ENCODE results near the gene ABLIM2. TPM values are rescaled to one million over a fixed set of nuclear protein-coding genes. Genes with fewer than 3 reads are reported as not detected.

ABLIM2 gene
- total and polyA plus RNA-seq, 2 of the 4 experiments (the other 2 are of a cell fraction): under 0.01 to 0.10 TPM

GRCh38 chr4:7943211-7943610, 215.4 kb downstream of the ABLIM2 start:
- no peak overlapping the region for H2BK120ac ChIP-seq (ENCODE audit: low read depth, low read length)
- intact Hi-C loops (cut with micrococcal nuclease) (no loop called here), in situ Hi-C loops (cut with MboI; ENCODE audit: low sequenced_read_pairs) (no loop called here), dilution Hi-C loops (cut with HindIII; ENCODE audit: low sequenced_read_pairs, unreplicated experiment) (no loop called here)
- peaks cover 4% of the 10 kb centered on the region for H4K20me1 ChIP-seq (ENCODE audit: insufficient read depth, low read length)
- ChIA-PET CTCF (no interaction called here), POLR2A (ENCODE audit: unreplicated experiment) (interaction anchor here (0.7 kb wide), 1 partner anchor 1023 kb away, joined by 3 read pairs; no protein-coding TSS in a partner anchor)
- no peak overlapping the region for H4K8ac ChIP-seq (ENCODE audit: low read depth in 2 of 2, low read length in 2 of 2)
- no peak overlapping the region for H2AK5ac ChIP-seq (ENCODE audit: low read depth, low read length)
- H3K14ac ChIP-seq (replicated peaks; ENCODE audit: low read depth, low read length): no peak overlapping the region
- no CpG with 5 or more reads among the region's 8 CpGs for whole genome bisulfite sequencing, 2 experiments (ENCODE audit: extremely low coverage in 2 of 2, insufficient read length in 1 of 2)
- DNase-seq: no peak
- H4K5ac ChIP-seq (ENCODE audit: low read depth, low read length): no peak overlapping the region
- no peak overlapping the region for H3K18ac ChIP-seq (ENCODE audit: low read depth, low read length)
- H3K27me3 ChIP-seq (ENCODE audit: control insufficient read depth, insufficient read depth, low read length): no peaks in the 10 kb centered on the region
- no peak overlapping the region for H3K56ac ChIP-seq (ENCODE audit: extremely low read depth, insufficient read depth, low read length)
- H3K9me3 ChIP-seq (ENCODE audit: control insufficient read depth, insufficient read depth, low read length): no peaks in the 10 kb centered on the region
- H3K36me3 ChIP-seq (ENCODE audit: control insufficient read depth, insufficient read depth, low read length): no peaks in the 10 kb centered on the region
- no peak overlapping the region for H2BK15ac ChIP-seq (ENCODE audit: low read depth, low read length)
- H2AFZ ChIP-seq (replicated peaks; ENCODE audit: low read length, poor library complexity): no peak overlapping the region
- no peak overlapping the region for H4K91ac ChIP-seq (ENCODE audit: insufficient read depth, low read depth, low read length)
- peaks cover 0 to 15% of the 10 kb centered on the region in 2 experiments; a peak in 2 of 4 replicates for H3K79me1 ChIP-seq (ENCODE audit: low read depth in 1 of 2, low read length in 2 of 2)
- H3K4me1 ChIP-seq (ENCODE audit: control insufficient read depth, insufficient read depth, low read length): peaks cover 9% of the 10 kb centered on the region
- no peak overlapping the region for H3K4me2 ChIP-seq (ENCODE audit: low read depth, low read length)
- H3K4me3 ChIP-seq (ENCODE audit: insufficient read depth, low read depth, low read length): no peak overlapping the region
- no peak overlapping the region for H3K23ac ChIP-seq (ENCODE audit: low read depth, low read length)
- no peak for ATAC-seq (ENCODE audit: low read depth)
- no peak overlapping the region for H2AK9ac ChIP-seq (replicated peaks; ENCODE audit: low read depth, low read length, poor library complexity)
- H3K27ac ChIP-seq (ENCODE audit: insufficient read depth, low read length): no peak overlapping the region
- H3K9me1 ChIP-seq (ENCODE audit: insufficient read depth, low read length): peaks cover 6% of the 10 kb centered on the region
- H3K9ac ChIP-seq (ENCODE audit: low read depth, low read length): no peak overlapping the region
- BruUV-seq (replicated peaks): no TSS peak
- H2BK5ac ChIP-seq (ENCODE audit: low read depth, low read length, poor library complexity, severe bottlenecking): no peak overlapping the region
- no peak overlapping the region for H3K4ac ChIP-seq (ENCODE audit: low read depth, low read length)
- no peak overlapping the region for H2BK20ac ChIP-seq (ENCODE audit: low read depth, low read length)
- TF ChIP-seq NFE2L2 (IDR thresholded peaks at IDR 0.05; ENCODE audit: low read depth, low read length): no peak
- TF ChIP-seq RAD21 (IDR thresholded peaks at IDR 0.05; ENCODE audit: low read length): no peak
- no peak for TF ChIP-seq BHLHE40 (IDR thresholded peaks at IDR 0.05; ENCODE audit: low read depth, low read length)
- TF ChIP-seq CHD1 (IDR thresholded peaks at IDR 0.05; ENCODE audit: low read depth, low read length): no peak
- TF ChIP-seq, protein P1, sequence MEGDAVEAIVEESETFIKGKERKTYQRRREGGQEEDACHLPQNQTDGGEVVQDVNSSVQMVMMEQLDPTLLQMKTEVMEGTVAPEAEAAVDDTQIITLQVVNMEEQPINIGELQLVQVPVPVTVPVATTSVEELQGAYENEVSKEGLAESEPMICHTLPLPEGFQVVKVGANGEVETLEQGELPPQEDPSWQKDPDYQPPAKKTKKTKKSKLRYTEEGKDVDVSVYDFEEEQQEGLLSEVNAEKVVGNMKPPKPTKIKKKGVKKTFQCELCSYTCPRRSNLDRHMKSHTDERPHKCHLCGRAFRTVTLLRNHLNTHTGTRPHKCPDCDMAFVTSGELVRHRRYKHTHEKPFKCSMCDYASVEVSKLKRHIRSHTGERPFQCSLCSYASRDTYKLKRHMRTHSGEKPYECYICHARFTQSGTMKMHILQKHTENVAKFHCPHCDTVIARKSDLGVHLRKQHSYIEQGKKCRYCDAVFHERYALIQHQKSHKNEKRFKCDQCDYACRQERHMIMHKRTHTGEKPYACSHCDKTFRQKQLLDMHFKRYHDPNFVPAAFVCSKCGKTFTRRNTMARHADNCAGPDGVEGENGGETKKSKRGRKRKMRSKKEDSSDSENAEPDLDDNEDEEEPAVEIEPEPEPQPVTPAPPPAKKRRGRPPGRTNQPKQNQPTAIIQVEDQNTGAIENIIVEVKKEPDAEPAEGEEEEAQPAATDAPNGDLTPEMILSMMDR (conservative IDR thresholded peaks at IDR 0.05; ENCODE audit: low read depth, low read length): no peak
- no peak for TF ChIP-seq POLR2A (IDR thresholded peaks at IDR 0.05; ENCODE audit: low read depth, low read length)
- TF ChIP-seq, protein P2, sequence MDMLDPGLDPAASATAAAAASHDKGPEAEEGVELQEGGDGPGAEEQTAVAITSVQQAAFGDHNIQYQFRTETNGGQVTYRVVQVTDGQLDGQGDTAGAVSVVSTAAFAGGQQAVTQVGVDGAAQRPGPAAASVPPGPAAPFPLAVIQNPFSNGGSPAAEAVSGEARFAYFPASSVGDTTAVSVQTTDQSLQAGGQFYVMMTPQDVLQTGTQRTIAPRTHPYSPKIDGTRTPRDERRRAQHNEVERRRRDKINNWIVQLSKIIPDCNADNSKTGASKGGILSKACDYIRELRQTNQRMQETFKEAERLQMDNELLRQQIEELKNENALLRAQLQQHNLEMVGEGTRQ (IDR thresholded peaks at IDR 0.05; ENCODE audit: low read depth, low read length): no peak
